Cerebellar nuclear complex (tissue), 1 donor: ENCODE results near the gene KRT33B.

Experiments used
- DNase-seq, 2 experiments: peaks; one replicate each; lab custom pipeline; 2025; lab: John Stamatoyannopoulos, UW

The KRT33B gene

DNA sequence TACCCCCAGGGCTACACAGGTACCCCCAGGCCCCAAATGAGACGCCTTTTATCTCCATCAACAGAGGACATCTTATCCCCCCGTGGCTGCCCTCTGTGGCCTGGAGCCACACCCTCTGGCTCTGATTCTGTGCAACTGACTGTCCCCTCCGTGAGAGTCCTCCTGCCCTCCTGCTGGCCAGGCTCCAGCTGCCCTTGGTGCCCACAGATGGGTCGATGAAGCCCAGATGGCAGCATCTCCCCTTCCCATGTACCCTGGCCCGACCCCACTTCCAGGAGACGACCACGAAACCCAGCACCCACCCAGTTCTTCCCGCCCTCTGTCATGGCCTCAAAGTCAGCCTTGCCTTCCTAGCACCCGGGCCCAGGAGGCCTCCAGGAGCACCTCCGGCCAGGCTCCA is 44.5 kb downstream of the KRT33B start:
- DNase-seq: no peak

DNA sequence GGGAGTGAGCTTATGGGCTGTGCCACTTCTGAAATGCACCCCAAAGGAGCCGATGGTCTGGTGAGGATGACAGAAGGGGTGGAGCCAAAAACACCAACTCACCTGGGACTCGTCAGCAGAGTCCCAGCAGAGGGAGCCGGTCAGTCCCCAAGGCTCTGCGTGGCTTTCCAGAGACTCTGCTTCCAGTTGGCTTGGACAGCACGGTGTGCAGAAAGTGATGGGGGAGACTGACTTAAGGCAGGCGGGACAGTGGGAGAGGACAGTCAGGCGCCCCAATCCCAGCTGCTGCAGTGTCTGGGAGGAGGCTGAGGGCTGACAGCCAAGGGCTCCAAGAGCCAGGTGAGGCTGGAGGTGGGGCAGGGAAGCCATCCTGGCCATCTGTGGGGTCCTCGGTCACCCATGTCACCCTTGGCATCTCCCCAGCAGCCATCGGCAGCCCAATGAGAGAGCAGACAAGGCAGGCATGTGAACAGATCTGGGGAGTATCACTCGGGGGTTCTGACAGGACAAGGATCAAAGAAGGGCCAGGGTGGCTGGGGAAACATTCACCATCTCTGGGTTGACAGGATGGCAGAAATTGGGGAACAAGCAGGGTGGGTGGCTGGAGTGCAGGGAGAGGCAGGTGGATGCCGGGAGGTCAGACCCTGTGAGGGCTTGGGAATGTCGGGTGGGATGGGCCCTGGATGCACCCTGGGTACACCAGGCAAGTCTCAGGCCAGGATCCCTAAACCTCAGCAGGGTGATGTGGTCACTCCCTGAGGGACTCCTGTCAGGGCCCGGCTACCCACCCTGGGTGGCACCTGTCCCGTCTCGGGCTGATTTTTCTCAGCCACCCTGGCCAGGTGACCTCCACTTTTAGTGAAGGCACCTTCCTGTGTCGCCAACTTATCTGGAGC is 45.2 kb downstream of the KRT33B start:
- no peak for DNase-seq

GRCh38 chr17:41322903-41323895 is 46.4 kb downstream of the KRT33B start:
- no peak for DNase-seq

DNA sequence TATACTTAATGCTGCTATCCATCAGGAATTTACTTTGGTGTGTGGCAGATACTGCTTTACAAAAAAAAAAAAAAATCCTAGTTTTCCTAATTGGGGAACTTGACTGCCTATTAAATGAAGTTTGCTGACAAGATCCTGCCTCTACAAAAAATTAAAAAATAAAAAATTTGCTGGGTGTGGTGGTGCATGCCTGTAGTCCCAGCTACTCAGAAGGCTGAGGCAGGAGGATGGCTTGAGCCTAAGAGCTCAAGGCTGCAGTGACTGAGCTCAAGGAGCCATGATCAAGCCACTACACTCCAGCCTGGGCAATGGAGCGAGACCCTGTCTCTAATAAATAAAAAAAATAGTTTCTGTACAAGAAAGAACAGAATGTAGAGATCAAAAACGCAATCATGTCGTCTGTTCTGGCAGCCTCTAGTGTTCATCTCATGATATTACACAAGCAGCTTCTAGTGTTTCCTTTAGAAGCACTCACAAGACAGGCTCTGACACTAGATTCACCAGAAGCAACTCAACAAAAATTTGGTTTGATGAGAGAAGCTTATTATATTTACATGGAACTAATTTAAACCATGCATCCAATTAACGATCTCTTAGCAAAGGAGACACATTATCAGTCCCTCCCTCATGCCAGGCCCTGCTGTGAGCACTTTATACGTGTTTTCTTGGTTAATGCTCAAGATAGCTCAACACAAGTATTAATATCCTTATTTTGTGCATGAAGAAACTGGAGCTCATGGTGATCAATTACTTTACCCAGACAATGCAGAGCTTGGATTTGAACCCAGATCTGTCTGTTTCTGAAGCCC is 47.3 kb downstream of the KRT33B start:
- DNase-seq: no peak

- no peak for DNase-seq
Observed at GRCh38 chr17:41318231-41318630, 51.4 kb downstream of the KRT33B start.

DNA sequence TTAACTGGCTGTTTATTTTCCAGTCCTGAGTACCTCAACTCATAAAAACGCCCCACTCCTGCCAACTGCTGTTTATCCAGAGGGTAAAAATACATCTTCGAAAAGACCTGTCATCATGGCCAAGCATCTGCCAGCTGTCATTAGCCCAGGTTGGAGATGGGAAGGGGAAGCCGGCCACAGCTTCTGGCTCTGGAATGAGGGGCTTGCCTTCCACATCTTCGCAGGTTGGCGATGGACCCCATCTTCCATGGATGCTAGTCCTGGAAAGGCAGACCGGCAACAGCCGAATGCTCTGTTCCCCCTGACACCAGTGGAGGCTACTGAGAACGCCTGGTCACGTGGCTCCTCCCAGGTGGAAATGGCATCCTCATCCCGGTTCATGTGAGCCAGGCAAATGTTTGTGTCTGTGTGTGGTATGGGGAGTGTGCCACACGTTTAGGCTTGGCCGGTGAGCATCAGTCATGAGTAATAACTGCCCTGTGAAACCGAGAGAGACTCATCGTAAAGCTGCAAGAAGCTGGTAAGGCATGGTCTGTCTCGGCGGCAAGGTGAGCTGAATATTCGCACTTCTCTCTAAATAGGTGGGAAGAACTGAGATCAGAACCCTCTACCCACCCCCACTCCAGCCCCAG is 53.7 kb downstream of the KRT33B start:
- no peak for DNase-seq

DNA sequence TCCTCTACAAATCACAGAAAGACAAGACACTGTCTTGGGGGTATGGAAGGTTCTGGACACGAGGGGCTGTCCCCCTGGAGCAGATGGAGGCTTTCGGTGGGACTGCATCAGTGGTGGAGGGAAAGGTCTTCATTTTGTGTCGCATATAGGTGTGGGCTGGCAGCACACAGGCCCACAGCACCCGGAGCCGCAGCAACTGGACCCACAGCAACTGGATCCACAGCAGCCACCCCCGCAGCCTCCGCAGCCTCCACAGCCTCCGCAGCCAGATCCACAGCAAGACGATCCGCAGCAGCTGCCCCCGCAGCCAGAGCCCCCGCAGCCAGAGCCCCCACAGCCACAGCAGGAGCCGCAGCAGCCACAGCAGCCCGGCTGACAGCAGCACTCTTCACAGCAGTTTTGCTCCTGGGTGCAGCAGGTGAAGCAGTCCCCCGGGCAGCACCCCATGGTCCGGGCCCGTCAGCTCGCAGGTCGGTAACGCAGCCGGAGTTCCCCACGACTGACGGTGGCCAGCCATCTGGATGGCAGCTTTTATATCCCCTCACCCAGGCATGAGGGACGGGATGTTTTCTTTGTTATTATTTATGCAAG is 54.3 kb downstream of the KRT33B start, which contains the start of gene KRTAP17-1:
TSS of gene KRTAP17-1 (minus strand) at position 507 of the 591 bp plus-strand sequence. CDS start at position 447, 60 bp downstream.
- DNase-seq: no peak
